SIG-M5 treated with dmso at 0.1 percent for 504 hours (cell line): ENCODE results near the gene TBX4.

Experiments used
- DNase-seq: peaks from one replicate; lab custom pipeline; 2025; ENCODE audit not compliant: unreplicated experiment; lab: John Stamatoyannopoulos, UW

The TBX4 gene

DNA sequence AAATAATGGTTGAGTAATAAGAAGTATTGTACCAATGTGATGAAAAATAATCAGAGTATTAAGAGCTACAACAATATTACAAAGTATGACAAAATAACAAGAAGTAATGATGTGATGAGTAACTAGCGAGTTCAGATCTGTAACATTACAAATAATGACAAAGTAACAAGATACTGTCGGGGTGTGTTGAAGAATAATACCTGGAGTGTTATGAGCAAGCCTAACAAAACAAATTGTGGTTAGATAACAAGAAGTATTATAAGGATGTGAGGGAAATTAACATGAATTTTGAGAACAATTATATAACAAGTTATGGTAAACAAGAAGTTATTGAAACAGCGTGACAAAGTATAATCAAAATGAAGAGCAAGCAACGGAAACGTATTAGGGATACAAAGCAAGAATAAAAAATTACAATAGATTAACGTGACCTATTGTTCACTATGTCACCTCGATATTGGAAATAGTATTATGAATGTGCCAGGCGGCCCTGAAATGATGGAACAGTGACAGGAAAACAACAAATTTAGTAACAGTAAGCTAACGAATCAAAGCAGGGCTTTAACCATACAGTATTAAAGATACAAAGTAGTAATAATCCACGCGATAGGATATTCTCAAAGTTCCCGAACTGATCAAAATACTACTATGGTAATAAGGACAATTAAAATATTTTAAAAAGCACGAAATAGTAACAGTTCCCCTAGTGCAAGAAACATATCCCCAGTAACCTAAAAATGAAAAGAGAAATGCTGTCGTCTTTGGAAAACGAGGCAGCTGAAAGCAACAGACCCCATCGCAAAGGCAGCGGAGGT is 1.6 kb downstream of the TBX4 start:
- no peak for DNase-seq

DNA sequence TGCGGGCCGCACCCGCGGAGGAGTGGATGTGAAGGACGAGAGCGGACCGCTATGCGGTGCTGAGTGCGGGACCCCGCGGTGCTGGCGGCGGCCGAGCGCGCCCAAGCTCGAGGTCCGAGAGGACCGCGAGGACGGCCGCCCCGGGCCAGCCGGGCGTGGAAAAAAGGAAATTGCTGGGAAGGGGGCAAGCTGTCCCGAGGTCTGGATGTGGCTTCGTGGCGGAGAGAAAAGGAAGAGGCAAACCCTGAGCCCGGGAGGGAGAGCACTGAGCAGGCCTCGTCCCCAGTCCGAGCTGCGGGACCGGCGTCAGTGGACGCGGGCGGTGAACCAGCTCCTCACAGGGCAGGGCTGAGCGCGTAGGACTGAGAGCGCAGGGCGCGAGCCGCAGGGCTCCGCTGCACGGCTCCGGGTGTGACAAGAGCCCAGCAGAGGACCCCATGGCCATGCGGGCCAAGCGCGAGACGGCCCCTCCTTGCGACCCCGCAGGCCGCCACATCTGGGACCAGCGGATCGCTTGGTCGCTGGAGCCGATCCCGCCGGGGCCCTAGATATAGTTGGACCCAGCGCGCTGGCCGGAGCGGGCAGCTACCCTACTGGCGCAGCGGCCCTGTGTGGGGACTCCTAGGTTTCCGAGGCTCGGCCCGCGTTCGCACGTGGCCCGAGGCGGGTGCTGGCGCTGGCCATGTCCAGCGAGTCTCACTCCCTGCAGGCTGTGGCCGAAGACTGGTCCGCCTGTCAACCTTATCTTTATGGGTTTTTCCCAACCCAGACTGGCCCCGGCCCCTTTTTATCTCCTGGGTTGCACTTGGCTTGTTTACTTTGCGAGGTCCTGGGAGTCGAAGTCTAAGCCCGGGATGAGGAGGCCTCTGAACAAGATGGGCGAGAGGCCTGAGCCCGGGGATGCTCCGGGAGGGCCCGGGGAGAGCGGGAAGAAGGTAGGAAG is 2.4 kb downstream of the TBX4 start:
- DNase-seq: no peak

DNA sequence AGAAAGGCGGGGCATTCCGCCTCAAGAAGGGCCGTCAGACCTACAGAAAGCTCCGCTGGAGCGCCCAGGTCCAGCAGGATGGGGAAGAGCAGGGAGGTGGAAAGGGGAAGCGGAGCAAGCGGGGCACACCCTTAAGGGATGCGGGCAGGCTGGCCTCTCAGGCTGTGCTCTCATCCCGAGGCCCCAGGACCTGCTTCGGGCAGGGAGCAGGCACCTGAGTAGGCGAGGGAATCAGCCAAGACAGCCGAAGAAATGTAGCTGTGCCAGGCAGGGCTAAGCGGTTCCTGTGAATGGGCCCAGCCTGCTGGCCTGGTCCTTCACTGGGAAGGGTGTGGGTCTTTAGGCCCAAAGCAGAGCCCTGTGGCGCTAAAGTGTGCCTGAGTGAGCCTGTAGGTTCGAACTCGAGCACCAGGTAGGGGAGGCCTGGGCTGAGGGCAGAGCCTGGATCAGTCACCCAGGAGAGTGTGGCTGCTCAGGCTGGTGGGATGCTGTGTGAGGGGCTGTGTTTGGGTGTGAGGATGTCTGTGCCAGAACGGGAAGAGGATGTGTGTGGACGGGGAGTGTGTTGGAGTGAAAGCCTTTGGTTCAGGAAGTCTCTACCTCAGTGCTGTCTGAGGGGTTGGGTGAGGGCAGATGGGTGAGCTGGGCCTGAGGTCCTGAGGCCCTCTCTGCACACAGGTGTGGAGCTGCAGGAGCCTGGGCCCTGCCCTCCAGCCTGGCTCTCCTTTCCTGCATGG is 3.3 kb downstream of the TBX4 start:
- no peak for DNase-seq

DNA sequence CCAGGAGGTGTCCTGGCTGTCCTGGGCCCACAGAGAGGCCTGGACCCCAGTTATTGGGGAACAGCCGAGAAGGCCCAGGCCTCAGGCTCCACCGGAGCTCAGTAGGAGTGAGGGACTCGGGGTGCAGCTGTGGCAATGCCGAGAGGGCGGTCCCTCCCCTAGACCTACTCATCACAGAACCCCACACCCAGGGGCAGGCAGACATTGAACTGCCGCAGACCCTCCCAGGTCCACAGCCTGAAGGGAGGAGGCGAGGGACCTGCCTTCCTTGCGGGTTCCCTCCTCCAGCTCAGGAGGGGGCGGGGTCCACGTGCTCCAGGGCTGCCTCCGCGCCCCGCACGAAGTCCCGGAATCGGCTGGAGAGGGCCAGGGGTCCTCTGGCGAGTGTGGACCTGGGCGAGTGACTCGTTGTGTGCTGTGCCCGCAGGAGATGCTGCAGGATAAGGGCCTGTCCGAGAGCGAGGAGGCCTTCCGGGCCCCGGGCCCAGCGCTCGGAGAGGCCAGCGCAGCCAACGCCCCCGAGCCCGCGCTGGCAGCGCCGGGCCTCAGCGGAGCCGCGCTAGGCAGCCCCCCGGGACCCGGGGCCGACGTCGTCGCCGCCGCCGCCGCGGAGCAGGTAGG is 3.9 kb downstream of the TBX4 start:
- DNase-seq: no peak

DNA sequence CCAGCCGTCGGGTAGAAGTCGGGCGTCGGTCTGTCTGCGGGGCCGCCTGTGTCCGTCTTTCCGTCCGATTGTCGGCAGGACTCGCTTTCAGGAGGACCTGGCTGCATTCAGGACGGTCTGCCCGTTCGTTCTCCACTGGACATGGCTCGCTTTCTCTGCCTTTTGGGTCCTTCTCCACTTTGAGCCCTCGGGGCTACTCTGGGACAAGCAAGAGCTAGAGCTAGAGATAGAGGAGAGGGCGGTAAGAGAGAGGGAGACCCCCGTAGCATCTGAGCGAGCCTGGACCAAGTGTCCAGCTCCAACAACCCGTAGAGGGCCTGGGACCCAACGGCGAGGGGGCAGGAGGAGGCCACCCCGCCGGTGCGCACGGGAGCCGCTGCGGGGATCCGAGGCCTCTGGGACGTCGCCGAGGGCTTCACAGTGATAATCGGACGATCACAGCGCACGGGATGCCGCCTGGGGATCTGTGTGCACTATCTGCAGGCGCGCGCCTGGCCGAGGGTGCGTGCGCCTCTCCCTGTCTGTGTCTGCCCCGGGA is 4.5 kb downstream of the TBX4 start:
- DNase-seq: no peak

DNA sequence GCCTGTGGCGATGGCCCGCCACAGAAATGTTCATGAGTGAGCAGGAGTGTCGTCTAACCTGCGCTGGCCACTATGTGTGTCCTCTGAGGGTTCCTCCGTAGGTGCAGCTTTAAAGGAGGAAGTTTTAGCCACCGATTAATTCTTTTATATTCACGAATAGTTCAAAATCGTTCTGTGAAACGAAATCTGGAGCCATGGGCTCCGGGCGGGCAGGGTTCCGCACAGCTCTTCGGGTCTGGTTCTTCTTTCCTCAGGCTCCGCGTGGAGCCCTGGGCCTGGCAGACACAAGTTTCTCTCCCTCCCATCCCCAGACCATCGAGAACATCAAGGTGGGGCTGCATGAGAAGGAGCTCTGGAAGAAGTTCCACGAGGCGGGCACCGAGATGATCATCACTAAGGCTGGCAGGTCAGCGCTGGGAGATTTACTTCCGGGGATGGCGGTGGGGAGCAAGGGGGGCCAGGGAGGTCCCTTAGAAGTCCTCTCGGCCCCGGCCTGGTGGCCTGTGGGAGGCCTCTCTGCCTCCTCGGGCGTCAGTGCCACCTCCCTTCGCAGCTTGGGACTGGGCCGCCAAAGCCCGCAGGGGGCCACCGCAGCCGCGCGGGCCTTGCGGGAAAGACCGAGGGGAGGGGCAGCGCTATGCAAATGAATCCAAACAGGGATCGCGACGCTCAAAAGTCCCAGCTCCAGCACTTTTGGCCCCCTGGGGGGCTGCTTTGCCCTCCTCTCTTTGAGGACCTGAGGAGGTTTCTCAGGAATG is 5.2 kb downstream of the TBX4 start:
- no peak for DNase-seq

DNA sequence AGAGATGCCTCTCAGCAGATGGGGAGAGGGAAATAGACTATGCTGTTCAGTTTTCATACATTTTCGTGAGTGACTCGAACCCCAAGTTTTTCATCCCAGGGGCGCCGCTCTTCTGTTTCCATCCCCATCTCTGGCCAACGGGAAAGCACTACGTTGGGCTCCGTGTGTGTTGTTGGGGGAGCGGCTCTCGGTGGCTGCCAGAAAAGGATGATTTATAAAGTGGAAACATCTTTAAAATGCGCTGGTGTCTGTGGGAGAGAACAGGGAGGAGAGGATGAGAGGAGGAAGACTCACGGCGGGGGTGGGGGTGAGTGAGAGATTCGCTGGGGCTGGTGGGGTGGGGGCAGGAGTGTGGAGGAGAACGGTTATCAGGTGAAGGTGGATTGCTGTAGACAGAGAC is 5.8 kb downstream of the TBX4 start:
- DNase-seq: no peak

DNA sequence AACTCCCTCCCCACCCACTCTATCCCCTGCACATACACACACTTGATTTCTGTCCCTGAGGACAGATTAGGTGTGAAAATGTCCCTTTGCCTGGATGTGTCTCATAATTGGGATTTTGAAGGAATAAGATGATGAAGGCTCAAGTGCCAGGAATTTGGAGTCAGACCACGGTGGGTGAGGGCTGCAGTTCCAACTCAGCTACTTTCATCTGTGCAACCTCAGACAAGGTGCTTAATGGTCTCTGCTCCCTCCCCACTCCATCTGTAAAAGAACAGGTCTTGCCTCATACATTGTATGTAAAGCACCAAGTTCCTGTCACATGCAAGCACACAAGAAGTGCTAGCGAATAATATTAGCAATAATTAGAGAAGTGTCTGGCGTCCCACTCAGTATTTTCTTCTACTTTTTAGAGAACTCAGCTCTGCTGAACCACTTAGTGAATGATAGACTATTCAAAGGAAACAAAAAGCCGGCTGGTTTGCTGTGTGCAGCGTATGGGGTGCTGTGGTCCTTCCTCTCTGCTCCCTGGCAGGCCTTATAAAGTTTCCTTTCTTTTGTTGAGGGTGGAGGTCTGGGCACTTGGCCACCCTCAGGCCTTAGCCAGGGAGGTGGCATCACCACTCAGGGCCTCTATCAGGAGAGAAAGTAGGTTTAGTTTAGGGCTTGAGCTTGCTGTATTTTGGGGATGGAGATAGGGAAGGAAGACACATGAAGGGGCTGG is 6.4 kb downstream of the TBX4 start:
- no peak for DNase-seq

DNA sequence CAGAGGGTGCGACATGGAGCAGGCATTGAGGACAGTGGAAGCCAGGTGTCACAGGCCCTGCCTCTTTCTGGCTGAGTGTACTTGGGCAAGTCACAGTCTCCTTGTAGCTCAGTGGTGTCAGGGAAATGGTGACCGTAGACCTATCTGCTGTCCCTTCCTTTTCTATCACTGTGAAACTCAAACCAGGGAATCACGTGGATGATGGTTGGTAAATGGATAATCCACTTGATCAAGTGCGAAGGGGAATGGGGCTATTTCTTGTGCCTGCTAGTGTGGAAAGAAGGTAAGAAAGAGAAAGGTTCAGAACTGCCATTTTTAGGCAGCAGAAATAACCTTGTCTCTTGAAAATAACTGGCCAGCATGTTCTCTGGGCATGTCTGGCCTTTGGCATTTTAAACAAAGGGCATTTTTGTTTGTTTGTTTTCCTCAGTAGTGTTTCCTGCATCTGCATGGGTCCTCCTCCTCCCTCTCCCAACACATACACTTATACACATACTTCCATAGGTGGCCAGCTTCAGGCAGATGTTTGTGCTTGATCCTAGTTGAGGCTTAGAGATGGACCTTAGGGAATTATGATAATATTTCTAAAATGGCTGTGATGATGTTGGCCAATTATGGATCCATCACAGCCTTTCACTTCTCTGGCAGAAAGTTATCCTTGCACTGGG is 7.1 kb downstream of the TBX4 start:
- DNase-seq: no peak

DNA sequence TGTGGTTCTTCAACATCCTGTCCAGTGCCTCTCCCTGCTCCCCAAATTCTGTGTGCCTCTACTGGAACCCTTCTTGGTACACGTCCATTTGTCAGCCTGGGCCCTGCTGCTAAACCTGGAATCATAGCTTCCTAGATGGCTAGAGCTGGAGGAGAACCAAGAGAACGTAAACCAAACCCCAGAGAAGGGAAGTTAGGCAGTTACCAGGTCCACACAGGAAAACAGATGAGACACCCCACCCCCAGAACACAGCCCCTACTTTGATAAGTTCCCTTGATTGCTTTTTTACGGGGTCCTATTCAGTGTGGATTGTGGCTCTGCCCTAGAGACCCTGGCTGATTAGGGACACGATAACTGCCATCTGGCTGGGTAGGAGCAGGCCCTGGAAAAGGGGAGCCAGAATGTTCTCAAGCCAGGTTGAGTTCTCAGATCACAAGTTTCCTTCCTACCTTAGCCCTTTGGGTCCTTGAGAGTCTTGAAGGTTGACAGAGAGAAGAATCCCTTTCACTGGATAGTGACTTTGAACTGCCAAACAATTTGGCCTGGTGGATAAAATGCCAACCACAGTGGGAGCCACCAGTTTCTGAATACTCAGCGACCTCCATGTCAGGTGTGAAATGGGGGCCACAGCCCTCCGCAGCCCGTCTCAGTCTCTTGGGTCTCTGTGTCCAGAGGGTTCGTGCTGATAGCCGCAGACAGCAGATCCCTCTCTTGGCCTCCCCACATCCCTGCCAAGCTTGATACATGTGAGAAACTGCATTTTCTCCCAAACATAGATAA is 7.9 kb downstream of the TBX4 start:
- DNase-seq: no peak

DNA sequence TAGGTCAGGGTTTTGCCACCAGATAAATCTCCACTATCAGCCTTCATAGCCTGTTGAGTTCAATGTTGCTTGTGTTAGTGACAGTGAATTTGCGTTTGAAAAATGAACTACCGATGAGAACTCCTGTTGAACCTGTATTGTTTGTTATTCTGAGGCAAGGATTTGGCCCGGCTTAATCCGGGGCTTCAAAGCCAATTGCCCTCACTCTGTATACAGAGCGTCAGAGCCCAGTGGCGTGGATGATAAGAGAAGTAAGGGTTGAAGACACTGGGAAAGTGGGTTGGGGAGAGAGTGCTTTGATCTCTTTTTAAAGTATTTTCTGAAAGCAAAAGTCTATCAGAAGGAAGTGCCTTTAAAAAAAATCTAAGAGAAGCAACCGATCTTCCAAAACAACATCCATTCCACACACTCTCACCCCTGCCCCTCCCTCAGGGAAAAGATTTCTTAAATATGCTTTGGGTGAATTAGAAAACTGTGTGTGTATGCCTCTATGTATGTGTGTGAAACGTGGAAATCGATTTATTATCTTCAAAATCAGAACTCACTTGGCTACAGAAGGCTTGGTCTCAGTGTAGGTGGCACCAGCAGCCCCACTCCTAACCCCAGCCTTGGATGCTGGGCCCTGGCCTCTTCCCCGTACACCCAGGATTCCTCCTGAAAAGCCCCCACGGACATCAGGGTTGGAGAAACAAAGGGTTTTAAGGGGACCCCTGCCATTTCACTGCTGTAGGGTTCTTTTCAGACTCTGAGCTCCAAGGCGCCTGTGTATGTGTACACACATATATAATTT is 8.8 kb downstream of the TBX4 start:
- DNase-seq: no peak

DNA sequence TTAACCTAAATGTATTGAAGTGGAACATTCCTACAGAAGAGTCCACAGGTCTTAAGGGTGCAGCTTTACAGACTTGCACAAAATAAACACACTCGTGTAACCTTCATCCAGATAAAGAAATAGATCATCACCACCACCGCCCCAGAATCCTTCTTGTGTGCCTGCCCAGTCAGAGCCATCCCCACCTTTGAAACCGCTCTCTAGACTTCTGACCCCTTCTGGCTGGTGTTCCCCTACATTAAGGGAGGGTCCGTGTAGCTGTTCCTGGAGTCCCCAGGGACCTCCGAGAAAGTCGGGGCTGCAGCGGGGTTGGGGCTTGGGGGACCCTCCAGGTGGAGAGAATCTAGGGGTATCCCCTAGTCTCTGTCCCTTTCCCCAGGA is 9.4 kb downstream of the TBX4 start:
- no peak for DNase-seq

DNA sequence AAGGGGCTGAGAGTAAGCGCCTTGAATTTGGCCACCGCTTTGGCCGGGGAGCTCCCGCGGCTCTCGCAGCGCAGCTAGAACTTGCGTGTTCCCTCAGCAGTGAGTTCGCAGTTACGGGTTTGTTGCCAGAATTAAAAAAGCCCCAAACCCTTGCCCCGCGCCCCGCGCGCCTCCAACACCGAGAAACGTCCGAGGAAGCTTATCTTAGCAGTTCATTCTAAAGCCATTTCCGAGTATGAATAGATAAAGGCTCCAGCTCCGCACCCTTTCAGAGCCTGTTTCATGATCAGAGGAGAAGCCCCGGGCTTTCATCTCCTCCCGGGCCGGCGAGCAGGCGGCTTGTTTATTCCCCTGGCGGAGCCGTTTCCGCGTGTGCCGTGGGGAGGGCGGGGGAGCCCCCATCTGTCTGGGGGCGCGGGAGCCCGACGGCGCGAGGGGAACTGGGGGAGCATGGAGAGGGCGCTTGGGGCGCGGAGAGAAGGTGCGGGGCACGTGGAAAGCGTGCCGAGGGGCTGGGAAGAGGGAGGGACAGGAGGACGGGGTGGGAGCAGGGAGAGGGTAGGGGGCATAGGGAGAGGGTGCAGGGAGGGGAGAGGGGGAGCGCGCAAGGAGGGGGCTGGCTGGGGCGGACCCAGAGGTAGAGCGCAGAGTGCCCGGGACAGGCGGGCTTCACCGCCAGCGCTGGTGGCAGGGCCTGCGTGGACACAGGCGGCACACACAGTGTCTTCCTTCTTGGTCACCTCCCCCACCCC is 9.9 kb downstream of the TBX4 start:
- DNase-seq: no peak

DNA sequence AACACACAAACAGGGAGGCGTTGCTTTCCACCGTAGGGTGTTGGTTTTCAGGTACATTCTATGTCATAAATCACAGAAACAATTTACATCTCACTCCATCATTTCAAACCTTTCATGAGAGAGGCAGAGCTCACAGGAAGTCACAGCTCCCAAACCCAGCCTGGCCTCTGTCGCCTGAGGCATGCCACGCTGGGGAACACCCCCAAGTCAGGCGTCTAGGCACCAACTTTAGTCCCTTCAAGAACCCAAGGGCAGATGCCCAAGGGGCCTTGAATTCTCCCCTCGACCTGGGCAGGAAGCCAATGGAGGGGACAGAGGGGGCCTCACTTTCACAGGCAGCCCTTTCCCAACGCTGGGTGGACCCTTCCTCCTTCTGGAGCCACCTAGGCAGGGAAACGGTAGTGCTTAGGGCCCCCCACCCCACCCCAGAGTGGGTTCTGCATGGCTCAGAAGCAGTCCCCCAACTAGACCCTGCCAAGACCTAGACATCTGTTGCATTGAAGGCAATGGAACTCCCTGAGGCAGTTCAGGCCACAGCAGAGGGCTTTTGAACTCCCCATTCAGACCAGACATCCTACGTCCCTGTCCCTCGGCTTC is 10.6 kb downstream of the TBX4 start:
- no peak for DNase-seq

DNA sequence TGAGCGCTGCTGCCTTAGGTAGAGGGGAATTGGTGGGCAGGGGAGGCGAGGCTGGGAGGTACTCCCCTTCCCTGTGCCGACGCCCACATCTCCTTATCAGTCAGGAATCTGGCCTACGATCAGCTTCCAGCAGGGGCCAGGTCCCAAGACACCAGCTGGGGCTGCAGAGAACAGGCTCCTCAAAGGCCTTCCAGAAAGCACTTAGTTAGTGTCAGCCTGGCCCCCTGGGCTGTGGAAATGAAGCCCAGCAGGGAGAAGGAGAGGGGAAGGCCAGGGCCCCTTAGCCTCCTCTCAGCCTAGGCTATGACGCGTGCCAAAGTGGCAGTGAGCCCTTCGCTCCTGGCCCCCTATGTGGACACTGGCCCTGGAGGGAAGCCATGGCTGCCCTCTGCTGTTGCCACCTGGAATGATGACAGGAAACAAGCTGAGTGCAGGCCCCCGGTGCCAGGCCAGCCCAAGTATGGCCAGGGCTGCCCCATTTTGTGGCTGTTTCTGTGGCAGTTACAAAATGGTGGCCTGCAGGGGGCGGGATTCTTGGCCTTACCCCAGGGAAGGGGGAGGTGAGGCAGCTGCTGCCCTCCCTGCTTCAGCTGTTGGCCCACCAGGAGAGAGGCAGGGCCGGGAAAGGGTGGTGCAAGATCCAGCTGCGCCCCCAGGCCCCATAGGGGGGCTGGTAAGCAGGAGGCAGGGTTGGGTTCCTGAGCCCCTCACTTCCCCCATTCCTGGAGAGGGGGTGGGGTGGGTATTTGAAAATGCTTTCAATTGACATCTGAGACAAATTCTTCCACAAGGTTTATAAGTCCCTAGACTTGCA is 11.3 kb downstream of the TBX4 start:
- no peak for DNase-seq
